Right ventricle myocardium superior (tissue), 1 donor: ENCODE data around the gene KMT2A. TPM values are rescaled to one million over a fixed set of nuclear protein-coding genes. Genes with fewer than 3 reads are reported as not detected.
"Not testable (repeated sequence)": the region's sequence is repeated elsewhere in the genome, so short reads cannot be mapped to it uniquely, and the experiment has no call there.

Source experiments
- ATAC-seq: fragments of 200-7000 bp; cut with Tn5 transposase; one replicate; pipeline ENCODE4 v1.9.1; 2020; ENCODE audit warnings: mild to moderate bottlenecking; ENCODE audit not compliant: poor library complexity
- DNase-seq: peaks from one replicate; pipeline ENCODE4 v3.0.0-alpha.2; 2020
- intact Hi-C: fragments of 100-400 bp; cut with DNase I; formaldehyde crosslinking; loops from one replicate; pipeline ENCODE4 v1.11.2; 2022
- total RNA-seq: library from RNA; stranded (reverse); fragmentation: NEBNext Ultra II Directional; extraction: Animal tissue kit (Norgen Biotek cat#: 25700); gene quantifications from one replicate; pipeline ENCODE4 v1.2.1, GENCODE V29; 2021
- donor health status: DM: no; HTN: yes; CAD: no; lungs with severe emphysema.

KMT2A gene
- total RNA-seq, 1 donor from 2014 or later = 23.6 TPM

DNA sequence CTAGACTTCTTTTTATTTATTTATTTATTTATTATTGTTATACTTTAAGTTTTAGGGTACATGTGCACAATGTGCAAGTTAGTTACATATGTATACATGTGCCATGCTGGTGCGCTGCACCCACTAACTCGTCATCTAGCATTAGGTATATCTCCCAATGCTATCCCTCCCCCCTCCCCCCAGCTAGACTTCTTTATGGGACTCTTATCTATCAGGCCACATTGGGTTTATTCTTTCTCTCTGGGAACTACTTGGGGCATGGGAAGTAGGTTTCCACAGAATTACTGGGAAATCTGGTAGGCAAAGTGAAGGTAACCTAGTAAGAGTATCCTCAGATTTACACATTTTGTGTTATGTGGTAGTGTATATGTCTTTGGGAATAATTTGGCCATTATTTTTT lies 32.7 kb downstream of the KMT2A start:
- DNase-seq, ATAC-seq, intact Hi-C loops: not testable (repeated sequence)

DNA sequence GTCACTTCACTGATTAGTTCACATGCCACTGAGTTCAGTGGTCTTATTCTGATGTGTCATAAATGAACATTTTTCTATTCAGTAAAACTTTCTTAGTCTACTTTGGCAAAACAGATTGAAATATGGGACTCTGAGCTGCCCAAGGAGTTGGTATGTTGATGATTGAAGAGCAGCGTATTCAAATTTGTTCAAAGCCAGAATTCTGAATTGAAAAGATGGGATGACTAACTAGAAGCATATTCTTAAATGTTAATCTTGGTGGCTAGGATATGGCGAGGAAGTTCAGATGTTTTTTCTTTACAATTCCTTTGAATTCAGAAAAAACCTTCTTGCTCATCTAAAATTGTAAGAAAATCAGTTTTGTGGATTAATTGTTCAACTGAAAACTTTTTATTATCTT lies 34.7 kb downstream of the KMT2A start:
- ATAC-seq (no peak), DNase-seq (no peak)
- intact Hi-C loops = no loop called here

DNA sequence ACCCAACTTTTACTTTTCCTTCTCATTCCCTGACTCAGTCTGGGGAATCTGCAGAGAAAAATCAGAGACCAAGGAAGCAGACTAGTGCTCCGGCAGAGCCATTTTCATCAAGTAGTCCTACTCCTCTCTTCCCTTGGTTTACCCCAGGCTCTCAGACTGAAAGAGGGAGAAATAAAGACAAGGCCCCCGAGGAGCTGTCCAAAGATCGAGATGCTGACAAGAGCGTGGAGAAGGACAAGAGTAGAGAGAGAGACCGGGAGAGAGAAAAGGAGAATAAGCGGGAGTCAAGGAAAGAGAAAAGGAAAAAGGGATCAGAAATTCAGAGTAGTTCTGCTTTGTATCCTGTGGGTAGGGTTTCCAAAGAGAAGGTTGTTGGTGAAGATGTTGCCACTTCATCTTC lies 37.2 kb downstream of the KMT2A start:
- intact Hi-C loops = no loop called here
- ATAC-seq = no peak
- no peak for DNase-seq

DNA sequence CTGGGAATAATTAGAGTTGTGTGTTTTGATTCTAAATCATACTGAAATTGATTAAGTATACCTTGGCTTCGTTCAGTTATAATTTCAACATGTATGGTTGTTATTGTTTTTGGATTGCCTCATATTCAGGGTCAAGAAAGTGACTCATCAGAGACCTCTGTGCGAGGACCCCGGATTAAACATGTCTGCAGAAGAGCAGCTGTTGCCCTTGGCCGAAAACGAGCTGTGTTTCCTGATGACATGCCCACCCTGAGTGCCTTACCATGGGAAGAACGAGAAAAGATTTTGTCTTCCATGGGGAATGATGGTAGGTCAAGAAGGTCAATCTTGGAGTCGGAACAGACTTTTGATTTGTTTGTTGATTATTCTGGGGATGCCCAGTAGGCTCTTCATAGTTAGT lies 40.4 kb downstream of the KMT2A start:
- intact Hi-C loops = no loop called here
- ATAC-seq (no peak), DNase-seq (no peak)

DNA sequence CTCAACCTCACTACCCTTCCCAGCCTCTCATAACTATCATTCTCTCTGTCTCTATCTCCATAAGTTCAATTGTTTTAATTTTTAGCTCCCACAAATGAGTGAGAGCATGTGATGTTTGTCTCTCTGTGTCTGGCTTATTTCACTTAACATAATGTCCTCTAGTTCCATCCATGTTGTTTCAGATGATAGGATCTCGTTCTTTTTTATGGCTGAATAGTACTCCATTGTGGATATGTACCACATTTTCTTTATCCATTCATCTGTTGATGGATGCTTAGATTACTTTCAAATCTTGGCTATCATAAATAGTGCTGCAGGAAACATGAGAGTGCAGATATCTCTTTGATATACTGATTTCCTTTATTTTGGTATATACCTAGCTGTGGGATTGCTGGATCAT lies 44.9 kb downstream of the KMT2A start:
- not testable (repeated sequence) for ATAC-seq, DNase-seq
- intact Hi-C loops = loop anchor here (10.0 kb wide), 1 partner anchor 46 kb away; the partner anchor contains the start of gene KMT2A

DNA sequence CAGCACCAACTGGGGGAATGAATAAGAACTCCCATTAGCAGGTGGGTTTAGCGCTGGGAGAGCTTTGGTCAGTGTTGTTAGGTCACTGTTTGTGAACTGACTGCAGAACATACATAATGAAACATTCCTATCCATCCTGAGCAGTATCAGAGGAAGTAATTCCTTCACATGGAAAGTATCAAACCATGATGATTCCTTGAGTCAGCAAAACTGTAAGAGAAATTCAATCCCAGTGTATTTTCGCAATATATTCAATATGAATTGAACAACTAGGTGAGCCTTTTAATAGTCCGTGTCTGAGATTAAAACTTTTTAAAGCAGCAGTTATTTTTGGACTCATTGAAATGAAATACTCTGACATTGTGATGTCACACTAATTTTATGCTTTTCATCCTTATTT lies 48.1 kb downstream of the KMT2A start:
- intact Hi-C loops = loop anchor here (10.0 kb wide), 1 partner anchor 50 kb away; the partner anchor contains the start of gene KMT2A
- no peak for ATAC-seq
- no peak for DNase-seq

DNA sequence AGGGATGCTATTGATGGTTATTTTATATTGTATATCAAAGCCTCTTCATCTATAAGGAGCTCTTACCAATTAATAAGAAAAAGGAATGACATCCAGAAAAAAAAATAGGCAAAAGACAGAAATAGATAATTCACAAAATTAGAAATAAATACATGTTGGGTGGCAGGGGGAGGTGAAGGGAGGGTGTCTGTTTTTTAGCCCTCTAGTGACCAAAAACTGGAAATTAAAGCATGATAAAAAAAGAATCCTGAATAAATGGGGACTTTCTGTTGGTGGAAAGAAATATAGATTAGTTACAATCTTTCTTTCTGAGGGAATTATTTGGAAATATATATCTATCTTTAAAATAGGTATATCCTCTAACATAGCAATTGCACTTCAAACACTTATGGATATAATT lies 49.0 kb downstream of the KMT2A start:
- DNase-seq (no peak), ATAC-seq (no peak)
- intact Hi-C loops = loop anchor here (5.0 to 10.0 kb wide), 2 partner anchors 50 to 83 kb away; partner anchors contain the start of genes ATP5MG and KMT2A

DNA sequence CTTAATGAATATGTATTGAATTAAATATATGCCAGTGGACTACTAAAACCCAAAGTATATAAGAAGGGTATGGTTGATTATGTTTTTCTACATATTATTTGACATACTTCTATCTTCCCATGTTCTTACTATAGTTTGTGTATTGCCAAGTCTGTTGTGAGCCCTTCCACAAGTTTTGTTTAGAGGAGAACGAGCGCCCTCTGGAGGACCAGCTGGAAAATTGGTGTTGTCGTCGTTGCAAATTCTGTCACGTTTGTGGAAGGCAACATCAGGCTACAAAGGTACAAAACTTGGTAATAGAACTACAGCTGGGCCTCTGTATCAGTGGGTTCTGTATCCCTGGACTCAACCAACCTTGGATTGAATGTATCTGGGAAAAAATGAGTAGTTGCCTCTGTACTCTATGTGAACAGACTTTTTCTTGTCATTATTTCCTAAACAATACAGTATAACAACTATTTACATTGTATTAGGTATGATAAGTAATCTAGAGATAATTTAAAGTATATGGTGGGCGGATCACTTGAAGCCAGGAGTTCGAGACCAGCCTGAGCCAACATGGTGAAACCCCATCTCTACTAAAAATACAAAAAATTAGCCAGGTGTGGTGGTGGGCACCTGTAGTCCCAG lies 52.3 kb downstream of the KMT2A start:
- ATAC-seq = peak; percentile 72
- intact Hi-C loops = loop anchor here (5.0 to 10.0 kb wide), 2 partner anchors 54 to 86 kb away; partner anchors contain the start of genes ATP5MG and KMT2A

DNA sequence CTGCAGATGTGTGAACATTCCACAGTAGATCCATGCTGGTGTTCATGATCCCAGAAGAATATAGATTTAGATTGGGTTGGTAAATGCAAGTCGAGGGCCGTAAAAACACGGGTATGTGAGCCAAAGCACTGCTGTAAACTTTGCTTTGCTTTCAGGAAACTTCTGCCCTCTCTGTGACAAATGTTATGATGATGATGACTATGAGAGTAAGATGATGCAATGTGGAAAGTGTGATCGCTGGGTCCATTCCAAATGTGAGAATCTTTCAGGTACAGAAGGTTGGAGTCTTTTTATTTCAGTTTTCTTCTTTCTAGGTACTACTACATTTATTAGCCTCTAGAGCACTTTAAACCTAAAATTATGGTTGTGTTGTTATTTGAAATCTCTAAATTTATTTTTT lies 54.7 kb downstream of the KMT2A start:
- intact Hi-C loops = no loop called here
- DNase-seq = no peak
- no peak for ATAC-seq

More for the DNA sequence above, 52.3 kb downstream of the KMT2A start:
- DNase-seq = peak; percentile 48

DNA sequence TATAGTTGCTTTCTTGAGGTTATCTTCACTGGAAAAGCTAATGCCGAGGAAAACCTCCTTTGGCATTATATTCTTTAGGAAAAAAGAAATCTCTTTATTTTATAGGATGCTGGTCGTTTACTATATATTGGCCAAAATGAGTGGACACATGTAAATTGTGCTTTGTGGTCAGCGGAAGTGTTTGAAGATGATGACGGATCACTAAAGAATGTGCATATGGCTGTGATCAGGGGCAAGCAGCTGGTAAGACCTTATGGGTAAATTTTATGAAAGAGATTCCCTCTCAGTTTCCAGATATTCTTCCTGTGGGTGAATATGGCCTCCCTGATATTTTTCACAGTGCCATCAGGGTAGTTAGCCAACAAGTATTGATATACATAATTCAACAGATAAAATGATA lies 61.5 kb downstream of the KMT2A start:
- intact Hi-C loops = no loop called here
- ATAC-seq (no peak), DNase-seq (no peak)

DNA sequence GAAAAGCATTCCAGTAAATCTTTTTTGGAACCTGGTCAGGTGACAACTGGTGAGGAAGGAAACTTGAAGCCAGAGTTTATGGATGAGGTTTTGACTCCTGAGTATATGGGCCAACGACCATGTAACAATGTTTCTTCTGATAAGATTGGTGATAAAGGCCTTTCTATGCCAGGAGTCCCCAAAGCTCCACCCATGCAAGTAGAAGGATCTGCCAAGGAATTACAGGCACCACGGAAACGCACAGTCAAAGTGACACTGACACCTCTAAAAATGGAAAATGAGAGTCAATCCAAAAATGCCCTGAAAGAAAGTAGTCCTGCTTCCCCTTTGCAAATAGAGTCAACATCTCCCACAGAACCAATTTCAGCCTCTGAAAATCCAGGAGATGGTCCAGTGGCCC lies 66.9 kb downstream of the KMT2A start:
- ATAC-seq (peak; percentile 54), DNase-seq (no peak)
- intact Hi-C loops = no loop called here

DNA sequence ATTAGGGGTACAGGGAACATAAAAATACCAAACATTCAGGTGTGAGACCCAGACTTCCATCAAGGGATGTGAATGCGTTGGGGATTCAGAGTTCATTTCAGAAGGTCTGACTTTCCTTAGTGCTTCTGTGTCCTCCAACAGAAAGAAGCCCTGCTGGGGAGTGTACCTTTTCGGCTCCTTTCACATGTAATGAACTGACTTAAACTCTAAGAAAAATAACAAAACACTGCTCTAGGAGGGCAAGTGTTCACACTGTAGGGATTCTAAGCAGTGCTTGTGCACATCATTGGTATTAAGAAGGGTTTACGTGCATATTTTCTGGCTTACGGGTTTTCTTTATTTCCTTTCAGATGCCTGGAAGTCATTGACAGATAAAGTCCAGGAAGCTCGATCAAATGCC lies 75.3 kb downstream of the KMT2A start:
- no peak for DNase-seq
- intact Hi-C loops = no loop called here
- ATAC-seq = no peak

DNA sequence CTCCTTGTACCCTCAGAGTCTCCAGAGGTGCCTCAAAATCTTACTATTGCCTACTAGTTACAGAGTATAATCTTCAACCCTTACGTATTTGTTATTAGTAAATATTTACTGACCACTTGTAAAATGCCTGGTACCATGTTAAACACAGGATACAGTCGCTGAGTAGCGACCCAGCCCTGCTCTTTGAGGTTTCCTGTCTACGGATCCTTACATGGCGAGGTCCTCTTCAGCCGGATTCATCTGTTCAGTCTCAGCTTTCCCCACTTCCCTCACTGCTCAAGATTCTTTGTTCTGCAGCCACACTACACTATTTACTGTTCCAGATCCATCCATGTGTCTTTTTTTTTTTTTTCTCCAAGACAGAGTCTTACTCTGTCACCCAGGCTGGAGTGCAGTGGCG lies 77.8 kb downstream of the KMT2A start:
- DNase-seq (no peak), ATAC-seq (no peak)
- intact Hi-C loops = no loop called here

DNA sequence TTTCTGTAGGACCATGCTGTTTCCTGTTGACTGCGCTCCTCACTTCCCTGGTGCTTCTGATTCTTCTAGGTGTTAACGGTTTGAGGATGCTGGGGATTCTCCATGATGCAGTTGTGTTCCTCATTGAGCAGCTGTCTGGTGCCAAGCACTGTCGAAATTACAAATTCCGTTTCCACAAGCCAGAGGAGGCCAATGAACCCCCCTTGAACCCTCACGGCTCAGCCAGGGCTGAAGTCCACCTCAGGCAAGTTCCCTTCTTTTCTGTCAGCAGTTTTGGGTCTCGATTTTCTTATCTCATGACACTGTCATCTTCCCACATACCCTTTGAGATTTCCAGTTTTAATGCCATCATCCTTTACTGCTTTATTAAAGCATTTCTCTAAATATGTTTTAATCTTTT lies 83.3 kb downstream of the KMT2A start:
- DNase-seq (no peak), ATAC-seq (no peak)
- intact Hi-C loops = no loop called here

DNA sequence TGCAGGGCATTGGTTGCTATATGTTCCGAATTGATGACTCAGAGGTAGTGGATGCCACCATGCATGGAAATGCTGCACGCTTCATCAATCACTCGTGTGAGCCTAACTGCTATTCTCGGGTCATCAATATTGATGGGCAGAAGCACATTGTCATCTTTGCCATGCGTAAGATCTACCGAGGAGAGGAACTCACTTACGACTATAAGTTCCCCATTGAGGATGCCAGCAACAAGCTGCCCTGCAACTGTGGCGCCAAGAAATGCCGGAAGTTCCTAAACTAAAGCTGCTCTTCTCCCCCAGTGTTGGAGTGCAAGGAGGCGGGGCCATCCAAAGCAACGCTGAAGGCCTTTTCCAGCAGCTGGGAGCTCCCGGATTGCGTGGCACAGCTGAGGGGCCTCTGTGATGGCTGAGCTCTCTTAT lies 85.6 kb downstream of the KMT2A start:
- ATAC-seq (no peak), DNase-seq (no peak)
- intact Hi-C loops = no loop called here

DNA sequence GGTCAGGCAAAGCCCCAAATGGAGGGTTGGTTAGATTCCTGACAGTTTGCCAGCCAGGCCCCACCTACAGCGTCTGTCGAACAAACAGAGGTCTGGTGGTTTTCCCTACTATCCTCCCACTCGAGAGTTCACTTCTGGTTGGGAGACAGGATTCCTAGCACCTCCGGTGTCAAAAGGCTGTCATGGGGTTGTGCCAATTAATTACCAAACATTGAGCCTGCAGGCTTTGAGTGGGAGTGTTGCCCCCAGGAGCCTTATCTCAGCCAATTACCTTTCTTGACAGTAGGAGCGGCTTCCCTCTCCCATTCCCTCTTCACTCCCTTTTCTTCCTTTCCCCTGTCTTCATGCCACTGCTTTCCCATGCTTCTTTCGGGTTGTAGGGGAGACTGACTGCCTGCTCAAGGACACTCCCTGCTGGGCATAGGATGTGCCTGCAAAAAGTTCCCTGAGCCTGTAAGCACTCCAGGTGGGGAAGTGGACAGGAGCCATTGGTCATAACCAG lies 86.3 kb downstream of the KMT2A start:
- ATAC-seq (peak; percentile 51), DNase-seq (no peak)
- intact Hi-C loops = no loop called here

DNA sequence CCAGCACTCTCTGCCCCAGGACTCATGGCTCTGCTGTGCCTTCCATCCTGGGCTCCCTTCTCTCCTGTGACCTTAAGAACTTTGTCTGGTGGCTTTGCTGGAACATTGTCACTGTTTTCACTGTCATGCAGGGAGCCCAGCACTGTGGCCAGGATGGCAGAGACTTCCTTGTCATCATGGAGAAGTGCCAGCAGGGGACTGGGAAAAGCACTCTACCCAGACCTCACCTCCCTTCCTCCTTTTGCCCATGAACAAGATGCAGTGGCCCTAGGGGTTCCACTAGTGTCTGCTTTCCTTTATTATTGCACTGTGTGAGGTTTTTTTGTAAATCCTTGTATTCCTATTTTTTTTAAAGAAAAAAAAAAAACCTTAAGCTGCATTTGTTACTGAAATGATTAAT lies 88.1 kb downstream of the KMT2A start:
- intact Hi-C loops = no loop called here
- DNase-seq = no peak

DNA sequence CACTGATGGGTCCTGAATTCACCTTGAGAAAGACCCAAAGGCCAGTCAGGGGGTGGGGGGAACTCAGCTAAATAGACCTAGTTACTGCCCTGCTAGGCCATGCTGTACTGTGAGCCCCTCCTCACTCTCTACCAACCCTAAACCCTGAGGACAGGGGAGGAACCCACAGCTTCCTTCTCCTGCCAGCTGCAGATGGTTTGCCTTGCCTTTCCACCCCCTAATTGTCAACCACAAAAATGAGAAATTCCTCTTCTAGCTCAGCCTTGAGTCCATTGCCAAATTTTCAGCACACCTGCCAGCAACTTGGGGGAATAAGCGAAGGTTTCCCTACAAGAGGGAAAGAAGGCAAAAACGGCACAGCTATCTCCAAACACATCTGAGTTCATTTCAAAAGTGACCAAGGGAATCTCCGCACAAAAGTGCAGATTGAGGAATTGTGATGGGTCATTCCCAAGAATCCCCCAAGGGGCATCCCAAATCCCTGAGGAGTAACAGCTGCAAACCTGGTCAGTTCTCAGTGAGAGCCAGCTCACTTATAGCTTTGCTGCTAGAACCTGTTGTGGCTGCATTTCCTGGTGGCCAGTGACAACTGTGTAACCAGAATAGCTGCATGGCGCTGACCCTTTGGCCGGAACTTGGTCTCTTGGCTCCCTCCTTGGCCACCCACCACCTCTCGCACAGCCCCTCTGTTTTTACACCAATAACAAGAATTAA lies 88.6 kb downstream of the KMT2A start:
- ATAC-seq (peak; percentile 33), DNase-seq (no peak)
- intact Hi-C loops = no loop called here

More for the DNA sequence above, 88.1 kb downstream of the KMT2A start:
- peak; percentile 45 for ATAC-seq

DNA sequence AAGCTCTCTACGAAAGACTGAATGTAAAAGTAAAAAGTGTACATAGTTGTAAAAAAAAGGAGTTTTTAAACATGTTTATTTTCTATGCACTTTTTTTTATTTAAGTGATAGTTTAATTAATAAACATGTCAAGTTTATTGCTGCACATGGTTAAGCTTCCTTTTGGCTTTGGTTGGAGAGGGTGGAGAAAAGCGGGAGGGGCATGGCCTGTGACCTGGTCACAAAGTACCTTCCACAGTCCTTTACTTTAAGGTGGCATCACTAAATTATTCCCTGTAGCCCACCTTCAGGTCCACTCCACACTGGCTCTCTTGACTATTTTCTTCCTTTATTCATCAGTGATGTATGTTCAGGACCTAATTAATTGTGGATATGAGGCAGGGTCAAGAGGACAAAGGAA lies 90.4 kb downstream of the KMT2A start:
- intact Hi-C loops = no loop called here
- ATAC-seq = no peak
- no peak for DNase-seq

DNA sequence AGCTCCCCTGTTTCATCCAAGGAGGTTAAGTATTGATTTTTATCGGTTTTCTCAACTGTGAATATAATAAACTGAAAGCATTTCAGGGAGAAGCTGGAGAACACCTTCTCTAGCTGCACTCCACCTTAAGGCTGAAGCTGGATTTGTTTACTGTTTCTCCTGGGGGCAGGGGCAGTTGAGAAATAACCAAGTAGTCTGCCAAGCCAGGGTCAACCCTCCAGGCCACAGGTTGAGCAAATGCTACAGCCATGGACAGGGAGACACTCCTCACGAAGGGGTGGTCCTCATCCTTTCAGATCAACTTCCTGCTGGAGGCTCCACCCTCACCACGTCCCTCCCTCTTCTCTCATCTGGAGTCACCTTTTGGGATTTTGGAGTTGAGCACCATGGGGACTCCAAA lies 90.8 kb downstream of the KMT2A start, which contains the start of gene TTC36:
Gene TTC36, plus strand, starts transcription at position 366 of the 400 bp plus-strand sequence. Its CDS starts 21 bp downstream, at position 387.
- intact Hi-C loops = no loop called here
- no peak for DNase-seq

More for the DNA sequence above, 90.8 kb downstream of the KMT2A start, which contains the start of gene TTC36:
- ATAC-seq = no peak
